Measurements from ENCODE around the gene SLC2A10.

DNA sequence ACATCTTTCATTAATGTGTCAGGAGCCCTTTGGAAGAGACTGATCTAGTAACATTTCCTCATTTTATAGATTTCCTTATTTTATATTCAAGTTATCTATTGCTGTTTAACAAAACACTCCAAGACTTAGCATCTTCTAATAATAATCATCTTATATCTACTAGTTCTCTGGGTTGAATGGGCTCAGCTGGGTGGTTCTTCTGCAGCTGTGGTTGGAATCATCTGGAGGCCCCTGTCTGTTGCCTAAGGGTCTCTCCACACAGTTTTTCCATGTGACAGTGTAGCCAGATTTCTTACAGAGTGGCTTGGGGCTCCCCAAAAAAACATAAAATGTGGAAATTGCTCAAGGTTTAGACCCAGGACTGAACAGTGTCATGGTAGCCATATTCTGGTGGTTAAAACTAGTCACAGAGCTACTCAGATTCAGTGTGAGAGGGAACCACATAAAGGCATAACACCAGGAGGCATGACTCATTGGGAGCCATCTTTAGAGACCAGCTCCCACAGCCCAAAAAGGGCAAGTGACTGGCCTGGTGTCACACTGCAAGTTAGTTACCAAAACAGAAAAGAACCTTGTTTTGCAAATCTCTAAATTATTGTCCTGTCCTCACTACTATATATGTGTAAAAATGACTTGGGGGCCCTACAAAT is 11.5 kb downstream of the SLC2A10 start:
- TF ChIP-seq, protein P1, sequence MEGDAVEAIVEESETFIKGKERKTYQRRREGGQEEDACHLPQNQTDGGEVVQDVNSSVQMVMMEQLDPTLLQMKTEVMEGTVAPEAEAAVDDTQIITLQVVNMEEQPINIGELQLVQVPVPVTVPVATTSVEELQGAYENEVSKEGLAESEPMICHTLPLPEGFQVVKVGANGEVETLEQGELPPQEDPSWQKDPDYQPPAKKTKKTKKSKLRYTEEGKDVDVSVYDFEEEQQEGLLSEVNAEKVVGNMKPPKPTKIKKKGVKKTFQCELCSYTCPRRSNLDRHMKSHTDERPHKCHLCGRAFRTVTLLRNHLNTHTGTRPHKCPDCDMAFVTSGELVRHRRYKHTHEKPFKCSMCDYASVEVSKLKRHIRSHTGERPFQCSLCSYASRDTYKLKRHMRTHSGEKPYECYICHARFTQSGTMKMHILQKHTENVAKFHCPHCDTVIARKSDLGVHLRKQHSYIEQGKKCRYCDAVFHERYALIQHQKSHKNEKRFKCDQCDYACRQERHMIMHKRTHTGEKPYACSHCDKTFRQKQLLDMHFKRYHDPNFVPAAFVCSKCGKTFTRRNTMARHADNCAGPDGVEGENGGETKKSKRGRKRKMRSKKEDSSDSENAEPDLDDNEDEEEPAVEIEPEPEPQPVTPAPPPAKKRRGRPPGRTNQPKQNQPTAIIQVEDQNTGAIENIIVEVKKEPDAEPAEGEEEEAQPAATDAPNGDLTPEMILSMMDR (IDR thresholded peaks at IDR 0.05), result no peak
- TF ChIP-seq POLR2A (IDR thresholded peaks at IDR 0.05), result no peak
